Heart right ventricle (tissue), 16 donors: ENCODE results near the gene ABCB10. TPM values are rescaled to one million over a fixed set of nuclear protein-coding genes. Genes with fewer than 3 reads are reported as not detected.

ENCODE experiments used
- ATAC-seq, 8 donors: fragments of 200-7000 bp; cut with Tn5 transposase; one replicate each; pipeline ENCODE4 v1.9.1; 2020; ENCODE audit warnings: mild to moderate bottlenecking in 8 of 8, moderate library complexity in 8 of 8, moderate number of reproducible peaks in 1 of 8
- DNase-seq, 2 donors: peaks; one replicate each; pipeline ENCODE4 v3.0.0-alpha.2; 2020
- H3K27ac ChIP-seq, 10 donors: fragments of 200-600 bp; sonication (generic) in 2 of 10; one replicate each; pipeline versions ENCODE4 v1.5.0 to v1.8.0; 2020 to 2022; ENCODE audit warnings: mild to moderate bottlenecking in 3 of 10
- H3K27me3 ChIP-seq, 7 donors: fragments of 200-600 bp; one replicate each; pipeline ENCODE4 v1.8.0; 2021 to 2022; ENCODE audit warnings: mild to moderate bottlenecking in 2 of 7
- H3K36me3 ChIP-seq, 9 donors: fragments of 200-600 bp; sonication (generic) in 1 of 9; one replicate each; pipeline versions ENCODE4 v1.5.0 to v1.8.0; 2020 to 2022; ENCODE audit warnings: mild to moderate bottlenecking in 2 of 9
- H3K4me1 ChIP-seq, 9 donors: fragments of 200-600 bp; sonication (generic) in 1 of 9; one replicate each; pipeline versions ENCODE4 v1.5.0 to v1.8.0; 2020 to 2022; ENCODE audit warnings: mild to moderate bottlenecking in 4 of 9
- H3K4me3 ChIP-seq, 10 donors: fragments of 200-600 bp; sonication (generic) in 2 of 10; one replicate each; pipeline versions ENCODE4 v1.5.0 to v1.8.0; 2020 to 2022; ENCODE audit warnings: mild to moderate bottlenecking in 7 of 10, moderate library complexity in 2 of 10
- H3K9me3 ChIP-seq, 11 donors: fragments of 200-600 bp in 10 of 11; sonication (generic) in 2 of 11; one replicate each; pipeline versions ENCODE4 v1.5.0 to v1.8.0; 2013 to 2022; ENCODE audit warnings: mild to moderate bottlenecking in 2 of 11, control low read depth in 1 of 11, moderate library complexity in 1 of 11
- CTCF ChIP-seq, 9 donors: fragments of 200-600 bp; sonication (generic) in 2 of 9; IDR thresholded peaks; one replicate each; pipeline versions ENCODE4 v1.5.0 to v1.8.0; 2021 to 2022; ENCODE audit warnings: antibody characterized with exemption in 9 of 9, mild to moderate bottlenecking in 5 of 9, moderate library complexity in 1 of 9
- WGBS, 2 donors: extraction: QIAGEN DNeasy Blood & Tissue Kit; methylation state at CpG; one replicate each; pipeline ENCODE4 v1.1.7; 2013; ENCODE audit warnings: inconsistent platforms in 1 of 2; 5-methylcytosine and 5-hydroxymethylcytosine counted together
- intact Hi-C, 10 donors: fragments of 100-400 bp; cut with DNase I; formaldehyde crosslinking; loops; one replicate each; pipeline versions ENCODE4 v1.11.1 to v1.14.2; 2022
- polyA plus RNA-seq, 2 donors: library from polyadenylated mRNA; stranded (reverse); fragments of 200-250 nt; gene quantifications; one replicate each; pipeline ENCODE4 v1.2.3, GENCODE V29; 2013
- total RNA-seq, 10 donors: library from RNA; stranded (reverse); fragmentation: NEBNext Ultra II Directional in 3 of 10; extraction: Animal tissue kit (Norgen Biotek cat#: 25700) in 3 of 10; gene quantifications; one replicate each; pipeline versions ENCODE4 v1.2.1 to v1.2.4, GENCODE V29; 2021 to 2023
- donor health status: Arrhythmogenic right ventricular cardiomyopathy.
- donor health status: ischemic (EF 13 %, LVEDD 7.1; RV severe dilation, severe dysfunction).
- donor health status: healthy with polysubstance abuse.
- donor health status: DM: no; HTN: yes; CAD: no.
- donor health status: DM: no; HTN: no; CAD: no.
- donor health status: ischemic (EF 25% LVEDD 6.9; RV normal size, moderate dysfunction).
- donor health status: ischemic (EF 25% LVEDD 5.7; RV mildly dilated, moderate dysfunction).
- donor health status: healthy.
- donor health status: DM: yes; HTN: yes; CAD: no.
- donor health status: Ischemic cardiomyopathy.
- donor health status: ischemic (EF 35%, LVEDD 5.7; RV mildly dilated, moderate dysfunction).
- donor health status: nonischemic (EF 11% LVEDD 7.7; RV severe dilation, severe dysfunction).
- donor health status: DM: yes; HTN: yes; CAD: no.
- donor health status: PGD.
- donor health status: ischemic (EF 29% LVEDD 5.4; RV normal size, mild dysfunction).
- donor health status: nonischemic (EF 23%, LVEDD 6.1; RV moderate dilation, normal function).

The ABCB10 gene
- total and polyA plus RNA-seq, 12 donors = 4.2 to 13.5 (median 11.3) TPM

GRCh38 chr1:229570305-229570704 lies 11.8 kb upstream of the ABCB10 start:
- intact Hi-C loops = no loop called here
- no peak for DNase-seq

GRCh38 chr1:229567109-229567868 lies 8.8 kb upstream of the ABCB10 start:
- intact Hi-C loops = no loop called here
- 66 to 71% methylated on average over 13 of the region's 13 CpGs for WGBS, 2 donors
- Histone ChIP-seq H3K4me1 (peaks cover 0 to 20% (median 8%) of the 10 kb centered on the region in 9 donors), H3K4me3 (no peak overlapping the region), H3K27me3 (no peaks in the 10 kb centered on the region), H3K36me3 (no peaks in the 10 kb centered on the region), H3K9me3 (no peaks in the 10 kb centered on the region), H3K27ac (peak overlapping the region in 1 of 10 donors; percentile 29)
- ATAC-seq = no peak
- TF ChIP-seq CTCF (IDR thresholded peaks at IDR 0.05) = no peak
- no peak for DNase-seq

More at GRCh38 chr1:229570305-229570704, 11.8 kb upstream of the ABCB10 start:
- TF ChIP-seq CTCF (IDR thresholded peaks at IDR 0.05) = no peak
- Histone ChIP-seq H3K27me3 (no peaks in the 10 kb centered on the region), H3K4me3 (no peak overlapping the region), H3K36me3 (no peaks in the 10 kb centered on the region), H3K9me3 (no peaks in the 10 kb centered on the region), H3K4me1 (peaks cover 0 to 5% (median 0%) of the 10 kb centered on the region in 9 donors), H3K27ac (no peak overlapping the region)
- ATAC-seq = no peak
- 74 to 79% methylated on average over 20 of the region's 20 CpGs for WGBS, 2 donors

GRCh38 chr1:229563701-229564100 lies 5.2 kb upstream of the ABCB10 start:
- peaks cover 0 to 29% (median 14%) of the 10 kb centered on the region in 9 donors for H3K4me1 ChIP-seq
- H3K27me3 ChIP-seq = no peaks in the 10 kb centered on the region
- intact Hi-C loops = loop anchor here in 1 of 10 donors (5.0 kb wide), 1 partner anchor 59 kb away; no protein-coding TSS in a partner anchor
- 14 to 15% methylated on average over 5 of the region's 5 CpGs for WGBS, 2 donors
- no peak for TF ChIP-seq CTCF (IDR thresholded peaks at IDR 0.05)
- H3K27ac ChIP-seq = peak overlapping the region in 7 of 10 donors; percentile 18 to 76 (median 59)
- H3K9me3 ChIP-seq = no peaks in the 10 kb centered on the region
- peak overlapping the region in 4 of 10 donors; percentile 26 to 39 (median 33) for H3K4me3 ChIP-seq
- DNase-seq (peak in 1 of 2 donors; percentile 66), ATAC-seq (peak in 6 of 8 donors; percentile 16 to 59 (median 52))
- no peaks in the 10 kb centered on the region for H3K36me3 ChIP-seq

GRCh38 chr1:229563241-229563640 lies 4.7 kb upstream of the ABCB10 start:
- 46 to 56% methylated on average over 7 of the region's 7 CpGs for WGBS, 2 donors
- H3K27me3 ChIP-seq = no peaks in the 10 kb centered on the region
- intact Hi-C loops = loop anchor here in 1 of 10 donors (5.0 kb wide), 1 partner anchor 59 kb away; no protein-coding TSS in a partner anchor
- H3K4me3 ChIP-seq = no peak overlapping the region
- no peaks in the 10 kb centered on the region for H3K36me3 ChIP-seq
- peaks cover 0 to 29% (median 14%) of the 10 kb centered on the region in 9 donors for H3K4me1 ChIP-seq
- no peaks in the 10 kb centered on the region for H3K9me3 ChIP-seq
- no peak for DNase-seq
- H3K27ac ChIP-seq = peak overlapping the region in 7 of 10 donors; percentile 18 to 76 (median 59)
- no peak for ATAC-seq
- no peak for TF ChIP-seq CTCF (IDR thresholded peaks at IDR 0.05)
